Activated CD4-positive, alpha-beta T cell treated with anti-CD3 and anti-CD28 coated beads for 1 hour (primary cell): Measurements from ENCODE around the gene TAF8.

Experiments used
- DNase-seq: peaks from one replicate; pipeline ENCODE4 v3.0.0-alpha.2; 2020

Gene TAF8

GRCh38 chr6:42066156-42066675 is 15.9 kb downstream of the TAF8 start:
- DNase-seq, result no peak

GRCh38 chr6:42068173-42068572 is 17.8 kb downstream of the TAF8 start:
- DNase-seq, result no peak

GRCh38 chr6:42068872-42069522 is 18.7 kb downstream of the TAF8 start:
- no peak for DNase-seq

GRCh38 chr6:42071881-42072583 is 21.7 kb downstream of the TAF8 start:
- DNase-seq, result no peak

GRCh38 chr6:42073287-42073686 is 23.0 kb downstream of the TAF8 start:
- DNase-seq, result no peak

- DNase-seq, result peak; percentile 34
Measured at GRCh38 chr6:42075159-42075838, 25.0 kb downstream of the TAF8 start.

GRCh38 chr6:42078386-42078785 is 28.1 kb downstream of the TAF8 start:
- DNase-seq, result no peak

GRCh38 chr6:42079941-42080464 is 29.7 kb downstream of the TAF8 start:
- no peak for DNase-seq

- no peak for DNase-seq
Measured at GRCh38 chr6:42083530-42083929, 33.2 kb downstream of the TAF8 start.

GRCh38 chr6:42084889-42085288 is 34.6 kb downstream of the TAF8 start:
- no peak for DNase-seq

GRCh38 chr6:42086046-42087035 is 36.0 kb downstream of the TAF8 start:
- no peak for DNase-seq

- DNase-seq, result no peak
Measured at GRCh38 chr6:42088101-42088591, 37.8 kb downstream of the TAF8 start.

- DNase-seq, result no peak
Measured at GRCh38 chr6:42090819-42091717, 40.7 kb downstream of the TAF8 start.

- DNase-seq, result no peak
Measured at GRCh38 chr6:42091718-42092023, 41.3 kb downstream of the TAF8 start.

GRCh38 chr6:42093582-42094329 is 43.4 kb downstream of the TAF8 start:
- no peak for DNase-seq

GRCh38 chr6:42095094-42095493 is 44.8 kb downstream of the TAF8 start:
- no peak for DNase-seq

- DNase-seq, result no peak
Measured at GRCh38 chr6:42095776-42096541, 45.6 kb downstream of the TAF8 start.

GRCh38 chr6:42099340-42100028 is 49.2 kb downstream of the TAF8 start:
- no peak for DNase-seq
